ENCODE data around the gene CDK6. TPM values are rescaled to one million over a fixed set of nuclear protein-coding genes. Genes with fewer than 3 reads are reported as not detected.

Gene CDK6
- total RNA-seq, 1 experiment from 2014 or later, result 10.5 TPM

- H3K27me3 ChIP-seq (replicated peaks; ENCODE audit: insufficient read depth, low read depth, low read length, poor library complexity), result peaks cover 21% of the 10 kb centered on the region
- BruUV-seq (replicated peaks), result no TSS peak
Observed at GRCh38 chr7:92833766-92834506, 2.4 kb downstream of the CDK6 start.

GRCh38 chr7:92833024-92833765, 3.2 kb downstream of the CDK6 start:
- Histone ChIP-seq H3K4me1 (ENCODE audit: insufficient read depth, low read length, poor library complexity, severe bottlenecking) (peaks cover 5% of the 10 kb centered on the region), H3K27ac (ENCODE audit: low read depth, low read length, poor library complexity, severe bottlenecking) (peak overlapping the region; percentile 79), H3K27me3 (replicated peaks; ENCODE audit: insufficient read depth, low read depth, low read length, poor library complexity) (peaks cover 14% of the 10 kb centered on the region), H3K36me3 (ENCODE audit: insufficient read depth, low read length, poor library complexity, severe bottlenecking) (no peaks in the 10 kb centered on the region), H3K4me3 (ENCODE audit: low read depth, low read length, poor library complexity, severe bottlenecking) (peak overlapping the region; percentile 83), H3K9me3 (ENCODE audit: low read depth, low read length, poor library complexity, severe bottlenecking) (no peaks in the 10 kb centered on the region)
- CTCF ChIA-PET, result interaction anchor here (0.5 to 1.4 kb wide), 12 partner anchors 17 to 400 kb away, joined by 3 to 13 read pairs (median 4); no protein-coding TSS in a partner anchor
- peak; percentile 89 for DNase-seq (ENCODE audit: low spot score)
- intact Hi-C loops (cut with micrococcal nuclease; ENCODE audit: unreplicated experiment), result loop anchor here (1.0 to 5.0 kb wide), 4 partner anchors 116 to 212 kb away; no protein-coding TSS in a partner anchor
- POLR2A ChIA-PET (ENCODE audit: low non-redundant PET), result no interaction called here
- TF ChIP-seq EZH2 (IDR thresholded peaks at IDR 0.05; ENCODE audit: borderline replicate concordance, low read depth, low read length, poor library complexity, severe bottlenecking) (no peak), CTCF (conservative IDR thresholded peaks at IDR 0.05; ENCODE audit: low read depth, low read length) (peak; percentile 87)
- no TSS peak for BruUV-seq (replicated peaks)

More at GRCh38 chr7:92833766-92834506, 2.4 kb downstream of the CDK6 start:
- CTCF ChIA-PET, result interaction anchor here (0.6 to 1.4 kb wide), 7 partner anchors 17 to 224 kb away, joined by 3 to 13 read pairs (median 6); no protein-coding TSS in a partner anchor
- no peaks in the 10 kb centered on the region for H3K36me3 ChIP-seq (ENCODE audit: insufficient read depth, low read length, poor library complexity, severe bottlenecking)
- H3K4me3 ChIP-seq (ENCODE audit: low read depth, low read length, poor library complexity, severe bottlenecking), result peak overlapping the region; percentile 83
- POLR2A ChIA-PET (ENCODE audit: low non-redundant PET), result no interaction called here
- peaks cover 5% of the 10 kb centered on the region for H3K4me1 ChIP-seq (ENCODE audit: insufficient read depth, low read length, poor library complexity, severe bottlenecking)
- TF ChIP-seq CTCF (conservative IDR thresholded peaks at IDR 0.05; ENCODE audit: low read depth, low read length) (peak; percentile 41), EZH2 (IDR thresholded peaks at IDR 0.05; ENCODE audit: borderline replicate concordance, low read depth, low read length, poor library complexity, severe bottlenecking) (no peak)
- H3K9me3 ChIP-seq (ENCODE audit: low read depth, low read length, poor library complexity, severe bottlenecking), result no peaks in the 10 kb centered on the region
- intact Hi-C loops (cut with micrococcal nuclease; ENCODE audit: unreplicated experiment), result loop anchor here (1.0 to 5.0 kb wide), 5 partner anchors 117 to 221 kb away; no protein-coding TSS in a partner anchor
- DNase-seq (ENCODE audit: low spot score), result peak; percentile 86
- peak overlapping the region; percentile 79 for H3K27ac ChIP-seq (ENCODE audit: low read depth, low read length, poor library complexity, severe bottlenecking)

- Histone ChIP-seq H3K4me1 (ENCODE audit: insufficient read depth, low read length, poor library complexity, severe bottlenecking) (peaks cover 5% of the 10 kb centered on the region), H3K27me3 (replicated peaks; ENCODE audit: insufficient read depth, low read depth, low read length, poor library complexity) (peaks cover 8% of the 10 kb centered on the region), H3K27ac (ENCODE audit: low read depth, low read length, poor library complexity, severe bottlenecking) (peak overlapping the region; percentile 79), H3K36me3 (ENCODE audit: insufficient read depth, low read length, poor library complexity, severe bottlenecking) (no peaks in the 10 kb centered on the region), H3K4me3 (ENCODE audit: low read depth, low read length, poor library complexity, severe bottlenecking) (peak overlapping the region; percentile 83), H3K9me3 (ENCODE audit: low read depth, low read length, poor library complexity, severe bottlenecking) (no peaks in the 10 kb centered on the region)
- BruUV-seq (replicated peaks), result no TSS peak
- POLR2A ChIA-PET (ENCODE audit: low non-redundant PET), result no interaction called here
- CTCF ChIA-PET, result interaction anchor here (0.5 to 1.4 kb wide), 6 partner anchors 19 to 400 kb away, joined by 3 to 13 read pairs (median 3); no protein-coding TSS in a partner anchor
- DNase-seq (ENCODE audit: low spot score), result no peak
- intact Hi-C loops (cut with micrococcal nuclease; ENCODE audit: unreplicated experiment), result loop anchor here (1.0 to 5.0 kb wide), 4 partner anchors 115 to 212 kb away; no protein-coding TSS in a partner anchor
- TF ChIP-seq EZH2 (IDR thresholded peaks at IDR 0.05; ENCODE audit: borderline replicate concordance, low read depth, low read length, poor library complexity, severe bottlenecking), result no peak
Observed at GRCh38 chr7:92832534-92833023, 3.8 kb downstream of the CDK6 start.

All from A673 (cell line).